Right ventricle myocardium superior (tissue), 1 donor: ENCODE results near the gene FOXR1. TPM values are rescaled to one million over a fixed set of nuclear protein-coding genes. Genes with fewer than 3 reads are reported as not detected.
A peak's percentile ranks its signal among the peaks of the same experiment; 100 is the strongest.

Experiments used
- ATAC-seq: fragments of 200-7000 bp; cut with Tn5 transposase; one replicate; pipeline ENCODE4 v1.9.1; 2020; ENCODE audit warnings: mild to moderate bottlenecking; ENCODE audit not compliant: poor library complexity
- DNase-seq: peaks from one replicate; pipeline ENCODE4 v3.0.0-alpha.2; 2020
- intact Hi-C: fragments of 100-400 bp; cut with DNase I; formaldehyde crosslinking; loops from one replicate; pipeline ENCODE4 v1.11.2; 2022
- long read RNA-seq: library from polyadenylated mRNA; unstranded; transcript quantifications from one replicate; pipeline ENCODE4 v2.0.0, GENCODE V29; 2021
- total RNA-seq: library from RNA; stranded (reverse); fragmentation: NEBNext Ultra II Directional; extraction: Animal tissue kit (Norgen Biotek cat#: 25700); gene quantifications from one replicate; pipeline ENCODE4 v1.2.1, GENCODE V29; 2021
- donor health status: DM: no; HTN: yes; CAD: no; lungs with severe emphysema.

FOXR1 gene, protein sequence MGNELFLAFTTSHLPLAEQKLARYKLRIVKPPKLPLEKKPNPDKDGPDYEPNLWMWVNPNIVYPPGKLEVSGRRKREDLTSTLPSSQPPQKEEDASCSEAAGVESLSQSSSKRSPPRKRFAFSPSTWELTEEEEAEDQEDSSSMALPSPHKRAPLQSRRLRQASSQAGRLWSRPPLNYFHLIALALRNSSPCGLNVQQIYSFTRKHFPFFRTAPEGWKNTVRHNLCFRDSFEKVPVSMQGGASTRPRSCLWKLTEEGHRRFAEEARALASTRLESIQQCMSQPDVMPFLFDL
- total RNA-seq, result not detected
- long read RNA-seq, result 0 reads

DNA sequence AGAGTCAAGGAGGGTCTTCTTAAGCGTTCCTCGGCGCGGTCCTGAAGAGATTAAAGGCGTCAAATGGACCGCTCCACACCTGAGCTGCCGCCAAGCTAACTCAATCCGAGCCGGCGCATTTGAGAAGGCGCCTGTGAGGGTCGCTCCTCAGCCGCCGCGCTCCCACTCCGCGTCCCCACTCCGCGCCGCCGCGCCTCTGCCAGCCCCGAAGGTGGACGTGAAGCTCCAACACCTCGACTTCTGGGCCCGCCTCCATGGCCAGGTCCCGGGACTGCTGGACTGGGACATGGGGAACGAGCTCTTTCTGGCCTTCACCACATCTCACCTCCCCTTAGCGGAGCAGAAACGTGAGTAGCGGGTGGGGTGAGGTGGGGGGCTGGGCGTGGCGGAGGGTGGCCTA is at the start of gene FOXR1:
Gene FOXR1 (plus strand): TSS at position 116 of the 400 bp plus-strand sequence. CDS start 171 bp downstream, at position 287.
- no peak for DNase-seq
- ATAC-seq, result no peak
- intact Hi-C loops, result no loop called here

DNA sequence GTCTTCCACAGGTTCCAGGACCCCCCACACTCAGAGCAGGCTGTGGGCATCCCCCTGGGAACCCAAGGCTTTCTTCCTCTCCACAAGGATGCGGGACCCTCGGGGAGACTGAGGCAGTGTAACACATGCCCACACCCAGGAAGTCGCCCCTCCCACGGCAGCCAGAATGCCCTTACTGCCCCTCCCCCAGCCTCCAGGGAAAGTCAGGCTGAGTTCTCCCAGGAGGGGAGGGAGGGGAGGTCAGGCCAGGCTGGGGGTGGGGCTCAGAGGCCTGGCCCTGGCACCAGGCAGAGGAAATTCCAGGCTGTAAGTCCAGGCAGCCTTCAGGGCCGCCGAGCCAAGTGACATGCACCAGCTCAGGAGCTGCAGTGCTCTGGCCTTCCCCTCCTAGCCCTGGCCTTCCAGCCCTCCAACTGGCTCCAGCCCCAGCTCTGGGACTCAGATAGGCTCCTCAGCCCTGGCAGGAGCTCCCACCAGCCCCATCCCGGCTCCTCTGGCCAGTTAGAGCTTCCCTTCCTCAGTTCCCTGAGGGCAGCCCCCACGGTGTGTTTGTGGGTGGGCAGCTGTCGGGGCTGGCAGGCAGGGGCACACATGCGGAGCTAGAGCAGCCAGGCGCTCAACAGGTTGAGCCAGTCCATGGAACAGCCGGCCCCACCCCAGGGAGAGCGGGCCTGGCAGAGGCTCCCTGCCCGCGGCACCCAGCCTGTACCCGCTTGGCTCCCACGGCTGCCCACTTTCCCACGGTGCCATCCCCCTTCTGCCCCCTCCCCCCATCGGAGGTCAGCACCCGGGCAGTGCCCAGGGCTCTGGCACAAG is 49.4 kb upstream of the FOXR1 start:
- intact Hi-C loops, result no loop called here
- peak; percentile 94 for DNase-seq
- ATAC-seq, result peak; percentile 65

DNA sequence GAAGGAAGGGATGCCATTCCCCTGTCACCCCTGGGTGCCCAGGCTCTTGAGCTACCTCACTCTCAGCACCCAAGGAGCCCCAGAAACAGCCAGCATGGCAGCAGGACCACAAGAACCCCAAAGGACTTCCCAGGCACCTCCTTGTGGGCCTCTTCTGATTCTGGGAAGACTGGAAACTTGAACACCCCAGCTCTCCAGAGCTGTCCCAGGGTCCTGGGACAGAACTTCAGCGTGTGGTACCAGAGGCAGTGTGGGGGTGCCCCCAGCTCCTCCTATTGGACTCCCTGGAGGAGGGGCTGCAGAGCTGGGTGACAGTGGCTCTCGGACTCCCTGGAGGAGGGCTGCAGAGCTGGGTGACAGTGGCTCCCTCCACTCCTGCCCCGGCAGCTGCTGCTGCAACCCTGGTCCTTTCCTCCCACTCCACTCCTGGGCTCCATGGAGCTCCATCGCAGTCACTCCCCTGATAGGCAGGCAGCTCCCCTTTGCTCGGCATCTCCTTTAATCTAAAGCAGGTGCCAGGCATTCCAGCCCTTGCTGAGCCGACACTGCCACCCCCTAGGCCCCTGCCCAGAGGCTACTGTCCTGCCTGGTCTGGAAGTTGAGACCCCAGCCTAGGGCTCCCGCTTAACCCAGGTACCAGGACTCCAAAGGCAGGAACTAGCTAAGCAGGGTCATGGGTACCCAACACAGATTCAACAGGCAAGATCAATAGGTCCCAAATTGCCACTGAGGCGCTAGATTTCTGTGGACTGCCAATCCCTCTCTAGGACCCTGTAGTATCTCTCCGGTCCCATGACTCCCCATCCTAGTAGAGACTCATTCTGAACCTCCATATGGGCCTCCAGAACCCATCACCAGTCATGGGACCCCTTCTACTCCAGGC is 48.6 kb upstream of the FOXR1 start:
- intact Hi-C loops, result no loop called here
- ATAC-seq (no peak), DNase-seq (no peak)

DNA sequence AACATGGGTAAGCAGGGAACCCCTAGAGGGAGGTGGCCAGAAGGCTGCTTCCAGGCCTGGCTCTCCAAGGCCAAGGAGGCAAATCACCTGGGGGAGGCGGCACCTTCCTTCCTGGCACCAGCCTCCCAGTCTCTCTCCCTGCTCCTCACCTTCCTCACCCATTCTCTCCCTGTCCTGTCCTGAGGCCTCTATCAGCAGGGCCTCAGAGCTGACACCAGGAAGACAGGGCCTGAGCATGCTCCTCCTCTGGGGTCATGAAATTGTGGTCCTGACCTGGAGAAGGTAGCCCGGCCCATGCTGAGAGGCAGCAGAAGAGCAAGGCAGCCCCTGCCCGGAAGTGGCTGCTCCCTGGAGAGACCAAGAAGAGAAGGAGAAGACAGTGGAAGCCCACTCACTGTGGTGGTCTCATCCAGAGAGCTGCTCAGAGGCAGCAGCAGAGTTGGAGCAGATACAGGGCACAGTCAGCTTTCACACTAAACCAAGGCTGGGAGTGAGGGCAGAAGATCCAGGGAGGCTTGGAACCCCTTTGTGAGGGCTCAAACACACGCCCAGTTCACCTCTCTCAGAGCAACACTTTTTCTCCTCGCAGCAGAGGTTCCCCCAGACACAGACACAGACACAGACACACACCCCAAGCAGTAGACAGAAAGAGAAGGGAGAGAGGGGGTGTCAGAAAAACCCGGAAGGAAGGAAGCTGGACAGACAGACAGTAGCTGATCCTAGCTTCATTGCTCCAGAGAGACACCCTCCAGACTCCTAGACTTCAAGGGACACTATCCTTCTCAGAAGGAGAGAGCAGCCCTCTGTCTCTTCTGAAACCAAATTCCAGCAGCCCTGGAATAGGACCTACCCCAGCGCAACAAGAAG is 47.6 kb upstream of the FOXR1 start:
- no peak for ATAC-seq
- no peak for DNase-seq
- intact Hi-C loops, result no loop called here

DNA sequence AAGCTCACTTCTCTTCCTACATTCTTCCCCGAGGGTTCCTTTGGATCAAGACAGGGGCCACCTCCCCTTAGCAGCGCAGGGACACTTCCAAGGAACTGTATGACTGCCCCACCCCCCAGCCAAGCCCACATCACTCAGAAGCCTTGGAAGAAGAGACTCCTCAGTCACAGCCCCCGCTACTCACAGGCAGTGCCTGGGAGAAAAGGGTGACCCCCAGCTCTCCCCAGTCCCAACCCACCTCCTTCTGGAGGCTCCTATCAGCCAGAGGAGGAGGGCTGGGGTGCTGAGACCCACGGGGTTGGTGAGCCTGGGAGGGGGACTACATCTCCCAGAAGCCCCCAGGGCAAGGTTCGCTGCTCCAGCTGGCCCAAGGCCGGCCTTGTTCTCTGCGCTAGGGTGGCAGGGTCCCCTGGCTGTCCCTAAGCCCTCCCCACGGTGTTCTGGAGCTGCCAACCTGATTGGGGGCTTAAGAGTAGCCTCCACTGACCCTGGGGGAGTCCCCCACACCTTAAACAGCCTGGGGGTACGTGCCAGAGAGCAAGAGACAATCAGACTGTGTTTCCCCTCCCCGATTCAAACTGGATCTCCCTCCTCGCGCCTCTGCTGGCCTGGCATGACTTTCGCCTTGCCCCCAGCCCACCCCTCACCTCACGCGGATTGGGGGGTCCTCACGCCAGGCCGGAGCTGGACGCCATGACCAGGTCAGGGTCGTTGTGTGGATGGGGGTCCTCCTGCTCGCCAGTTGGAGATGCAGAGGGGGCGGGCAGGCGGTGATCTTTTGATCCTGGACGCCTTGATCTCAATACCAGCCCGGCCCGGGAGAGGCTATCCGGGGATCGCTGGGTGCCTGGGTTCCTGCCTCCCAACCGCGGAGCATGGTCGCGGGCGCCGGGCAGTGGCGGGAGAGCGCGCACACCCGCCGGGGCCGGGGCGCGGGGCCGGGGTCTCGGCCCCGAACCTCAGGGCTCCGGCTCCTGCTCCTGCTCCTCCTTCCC is 46.7 kb upstream of the FOXR1 start:
- DNase-seq, result no peak
- ATAC-seq, result no peak
- intact Hi-C loops, result no loop called here

DNA sequence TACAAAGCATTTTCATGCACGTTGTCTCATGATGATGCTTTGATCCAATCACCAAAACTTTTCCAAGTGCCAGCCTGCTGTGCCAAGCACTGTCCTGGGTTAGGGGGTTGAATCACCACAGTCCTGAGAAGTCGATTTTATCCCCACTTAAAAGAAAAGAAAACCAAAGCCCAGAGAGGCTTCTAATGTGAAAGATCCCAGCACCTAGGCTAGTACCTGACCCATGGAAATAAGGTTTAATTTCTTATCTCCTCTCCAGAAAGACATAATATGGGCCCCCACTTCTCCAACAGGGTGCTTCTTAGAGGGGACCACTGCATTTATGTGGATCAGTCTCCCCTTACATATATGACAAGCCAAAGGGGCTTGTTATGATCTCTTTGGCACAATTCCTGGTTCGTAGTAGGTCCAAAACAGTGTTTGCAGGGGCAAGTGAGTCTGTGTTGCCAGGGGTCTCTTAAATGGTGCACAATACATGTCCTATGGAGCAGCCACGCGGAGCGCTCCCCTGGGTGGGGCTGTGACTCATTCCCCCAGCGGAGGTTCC is 43.9 kb upstream of the FOXR1 start:
- ATAC-seq, result no peak
- intact Hi-C loops, result no loop called here
- no peak for DNase-seq

DNA sequence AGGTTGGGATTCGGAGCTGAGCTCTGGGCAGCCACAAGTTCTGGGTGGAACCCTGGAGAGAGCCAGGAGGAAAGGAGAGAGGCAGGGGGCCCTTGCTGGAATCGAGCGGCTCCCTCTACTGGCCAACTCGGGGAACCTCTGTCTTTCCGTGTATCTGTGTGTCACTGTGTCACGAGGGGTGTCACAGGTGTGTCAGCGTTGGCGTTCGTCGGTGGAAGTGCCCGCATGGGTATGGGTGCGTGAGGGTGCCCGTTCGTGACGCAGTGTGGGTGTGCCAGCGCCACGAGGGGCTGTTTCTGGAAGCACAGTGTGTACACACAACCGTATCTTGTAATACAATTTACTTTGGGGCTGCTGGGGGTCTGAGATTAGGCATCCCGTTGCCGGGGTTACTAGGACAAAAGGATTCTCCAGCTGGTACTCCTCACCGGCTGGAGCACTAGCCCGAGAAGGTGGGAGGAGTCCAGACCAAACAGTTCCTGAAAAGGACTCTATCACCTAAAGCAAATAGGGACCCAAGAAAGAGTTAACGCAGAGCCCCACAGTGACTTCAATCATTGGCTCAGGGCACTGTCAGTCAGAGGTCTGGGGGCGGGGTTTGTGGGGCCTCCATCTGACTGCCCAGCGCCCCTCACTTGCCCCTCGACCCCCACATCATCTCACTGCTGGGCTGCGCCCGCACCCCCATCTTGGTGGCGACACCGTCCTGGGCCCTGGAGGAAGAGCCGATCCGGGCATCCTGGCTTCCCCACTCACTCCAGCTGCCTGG is 43.3 kb upstream of the FOXR1 start:
- DNase-seq (peak; percentile 91), ATAC-seq (peak; percentile 80)
- intact Hi-C loops, result no loop called here

DNA sequence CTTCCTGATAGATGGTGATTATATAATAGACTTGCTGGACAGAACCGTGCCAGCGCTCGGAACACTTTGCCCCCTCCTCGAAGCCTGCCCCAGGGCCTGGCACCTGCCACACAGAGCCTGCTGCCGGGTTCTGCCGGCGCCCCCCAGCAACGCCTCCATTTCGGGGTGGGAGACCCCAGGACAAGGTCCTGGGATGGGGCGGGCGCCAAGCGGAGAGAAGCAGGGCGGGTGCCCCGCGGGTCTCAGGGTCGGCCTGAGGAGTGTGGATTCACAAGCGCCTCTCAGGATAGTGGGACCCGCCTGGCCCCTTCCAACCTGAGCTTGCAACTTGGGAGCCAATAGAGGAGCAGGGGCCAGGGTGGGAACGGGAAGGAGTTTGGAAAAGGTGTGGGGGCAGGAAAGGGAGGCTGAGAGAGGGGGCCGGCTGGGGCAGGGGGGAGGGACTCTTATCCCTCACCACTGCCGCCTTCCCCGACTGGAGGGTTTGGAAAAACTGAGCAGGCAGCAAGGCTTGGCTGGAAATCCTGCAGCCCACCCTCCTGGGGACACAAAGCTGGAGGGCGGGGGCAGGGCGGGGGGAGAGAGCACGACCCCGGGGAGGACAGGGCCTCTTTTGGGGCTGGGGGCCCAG is 42.6 kb upstream of the FOXR1 start:
- intact Hi-C loops, result loop anchor here (1.0 kb wide), 1 partner anchor 23 kb away; no protein-coding TSS in a partner anchor
- peak; percentile 68 for DNase-seq
- ATAC-seq, result peak; percentile 61

DNA sequence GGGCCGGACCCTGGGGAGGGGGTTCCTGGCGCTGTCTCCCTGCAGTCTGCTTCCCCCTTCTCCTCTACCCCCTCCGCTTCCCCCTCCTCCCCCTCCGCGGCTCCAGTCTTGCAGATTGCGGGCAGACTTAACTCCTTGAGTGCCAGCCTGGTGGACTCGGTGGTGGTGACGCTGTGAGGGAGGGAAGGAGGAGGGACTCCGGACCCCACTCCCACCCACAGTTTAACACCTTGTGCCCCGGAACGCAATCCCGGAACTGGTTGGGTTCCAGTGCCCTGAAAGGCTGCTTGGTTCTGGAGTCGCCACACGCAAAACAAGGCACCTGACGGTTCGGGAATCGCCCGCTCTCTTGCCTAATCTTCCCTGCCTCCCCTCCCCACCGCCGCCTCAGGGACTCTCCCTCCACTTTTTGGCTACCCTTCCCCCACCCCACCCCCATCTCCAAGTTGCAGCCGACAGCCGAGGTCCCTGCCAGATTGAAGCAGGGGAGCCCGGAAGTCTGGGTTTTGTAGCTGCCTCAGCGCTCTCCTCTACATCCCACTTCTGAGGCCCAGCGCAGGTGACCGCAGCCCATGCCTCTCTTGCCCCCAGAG is 42.0 kb upstream of the FOXR1 start:
- intact Hi-C loops, result loop anchor here (1.0 kb wide), 1 partner anchor 23 kb away; no protein-coding TSS in a partner anchor
- ATAC-seq (peak; percentile 59), DNase-seq (peak; percentile 87)

DNA sequence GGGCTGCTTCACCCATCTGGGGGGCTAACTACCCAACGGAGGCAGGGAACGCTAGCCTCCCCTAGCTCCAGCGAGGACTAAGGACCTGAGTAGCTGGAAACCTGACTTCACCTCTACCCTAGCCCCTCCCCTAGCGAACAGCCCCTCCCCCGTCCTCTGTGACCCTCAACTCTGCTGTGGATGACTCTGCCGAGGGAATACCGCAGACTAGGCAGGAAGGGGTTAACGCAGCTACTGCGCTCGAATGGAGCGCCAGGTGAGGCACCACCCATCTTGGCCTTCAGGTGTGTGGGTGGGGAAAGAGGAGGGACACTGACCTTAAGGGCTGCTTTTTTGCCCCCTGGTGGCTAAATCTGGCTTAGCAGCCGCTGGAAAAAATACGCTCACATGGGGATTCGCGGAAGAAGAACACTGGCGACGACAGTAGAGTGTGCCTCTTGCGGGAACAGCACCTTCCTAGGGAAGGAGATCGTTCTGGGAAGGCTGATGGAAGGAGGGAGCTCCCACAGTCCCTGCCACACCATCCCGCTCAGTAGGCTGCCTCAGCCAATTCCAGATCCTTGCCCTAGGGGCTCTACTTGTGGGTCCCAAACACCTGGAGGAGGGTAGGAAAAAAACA is 41.4 kb upstream of the FOXR1 start:
- peak; percentile 28 for ATAC-seq
- peak; percentile 85 for DNase-seq
- intact Hi-C loops, result no loop called here

DNA sequence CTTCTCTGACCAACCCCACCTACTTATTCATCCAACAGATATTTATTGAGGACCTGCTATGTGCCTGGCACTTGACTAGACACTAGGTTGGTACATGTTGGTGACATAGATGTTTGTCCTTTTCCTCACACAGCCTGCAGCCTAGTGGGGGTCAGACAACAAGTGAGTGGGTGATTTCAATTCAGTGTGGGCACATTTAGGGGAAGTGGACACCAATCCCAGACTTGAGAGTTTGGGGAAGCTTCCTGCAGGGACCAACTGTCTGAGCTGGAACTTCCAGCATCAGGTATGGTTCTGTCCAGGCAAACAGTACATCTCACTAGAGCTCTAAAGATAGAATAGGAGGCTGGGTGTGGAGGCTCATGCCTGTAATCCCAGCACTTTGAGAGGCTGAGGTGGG is 40.0 kb upstream of the FOXR1 start:
- intact Hi-C loops, result no loop called here
- ATAC-seq, result no peak
- DNase-seq, result no peak

DNA sequence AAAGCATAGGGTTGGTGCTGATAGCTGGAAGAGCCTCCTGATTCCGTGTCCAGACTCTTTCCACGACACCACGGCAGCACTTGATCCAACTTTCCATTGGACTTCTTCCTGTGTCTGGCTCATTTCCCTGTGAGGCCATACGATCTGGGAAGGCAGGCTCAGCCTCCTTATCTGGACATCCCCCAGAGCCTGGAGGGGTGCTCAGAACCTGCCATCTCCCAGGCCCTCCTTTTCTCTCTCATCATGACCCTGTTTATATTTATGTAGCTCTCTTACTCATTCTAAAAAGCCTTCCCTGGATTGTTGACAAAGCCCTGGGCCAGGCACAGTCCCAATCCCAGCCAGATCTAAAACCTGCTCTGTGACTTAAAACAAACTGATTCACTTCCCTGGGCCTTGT is 38.1 kb upstream of the FOXR1 start:
- DNase-seq (peak; percentile 60), ATAC-seq (peak; percentile 29)
- intact Hi-C loops, result no loop called here

DNA sequence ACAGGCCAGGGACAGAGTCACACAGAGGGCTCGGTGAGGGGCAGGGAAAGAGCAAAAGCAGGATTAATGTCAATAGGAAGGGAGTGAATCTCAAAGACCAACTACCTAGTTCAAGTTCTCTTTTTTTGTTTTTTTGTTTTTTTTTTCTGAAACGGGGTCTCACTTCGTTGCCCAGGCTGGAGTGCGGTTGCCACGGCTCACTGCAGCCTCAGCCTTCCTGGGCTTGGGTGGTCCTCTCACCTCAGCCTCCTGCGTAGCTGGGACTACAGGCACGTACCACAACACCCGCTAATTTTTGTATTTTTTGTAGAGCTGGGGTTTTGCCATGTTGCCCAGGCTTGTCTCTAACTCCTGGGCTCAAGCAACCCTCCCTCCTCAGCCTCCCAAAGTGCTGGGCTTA is 36.2 kb upstream of the FOXR1 start:
- intact Hi-C loops, result no loop called here
- no peak for DNase-seq
- ATAC-seq, result no peak

DNA sequence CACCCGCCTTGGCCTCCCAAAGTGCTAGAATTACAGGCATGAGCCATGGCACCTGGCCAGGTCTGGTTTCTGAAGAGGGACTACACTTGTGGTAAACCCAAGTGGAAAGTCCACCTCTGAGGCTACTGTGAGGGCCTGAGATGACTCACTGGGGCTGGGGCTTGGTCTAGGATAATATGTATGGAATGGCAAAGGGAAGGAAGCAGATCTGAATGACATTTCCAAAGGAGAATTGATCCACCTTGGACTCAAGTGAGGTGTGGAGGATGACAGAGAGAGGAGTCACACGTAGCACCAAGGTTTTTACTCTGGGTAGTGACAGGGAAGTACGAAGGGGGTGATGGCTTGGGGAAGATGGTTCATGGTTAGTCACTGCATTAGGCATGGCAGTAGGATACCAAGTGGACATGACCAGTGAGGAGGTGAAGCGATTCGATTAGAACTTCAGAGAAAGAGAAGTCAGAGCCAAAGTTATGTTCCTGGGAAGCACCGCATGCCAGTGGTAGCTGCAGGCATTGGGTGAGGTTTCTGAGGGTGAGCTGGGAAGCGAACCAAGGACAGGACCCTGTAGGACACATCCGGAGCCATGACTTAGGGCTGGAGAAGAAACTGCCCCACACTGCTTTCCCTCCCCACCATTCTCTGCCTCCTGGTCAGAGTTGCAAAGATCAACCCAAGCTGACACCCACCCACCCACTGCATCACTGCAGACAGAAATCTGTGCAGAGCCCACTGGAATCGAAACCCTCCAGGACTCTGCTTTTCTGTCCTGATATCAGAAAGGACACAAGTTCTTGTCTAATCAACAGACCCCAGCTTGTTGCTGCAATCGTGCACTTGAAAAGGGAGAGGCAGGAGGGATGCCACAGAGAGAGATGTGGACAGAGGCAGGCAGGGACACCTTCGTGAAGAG is 32.8 kb upstream of the FOXR1 start:
- intact Hi-C loops, result no loop called here
- no peak for DNase-seq

More for the DNA sequence above, 32.8 kb upstream of the FOXR1 start:
- no peak for ATAC-seq
